Ishikawa (cell line): ENCODE results near the gene GPR161.

ENCODE experiments used
- CEBPB ChIP-seq: IDR thresholded peaks from 2 replicates; pipeline ENCODE4 v1.6.1; 2012
- CREB1 ChIP-seq: IDR thresholded peaks from 2 replicates; pipeline ENCODE4 v1.6.1; 2012; ENCODE audit warnings: low read depth
- EGR1 ChIP-seq: IDR thresholded peaks from 2 replicates; pipeline ENCODE4 v1.6.1; 2012
- EP300 ChIP-seq: IDR thresholded peaks from 2 replicates; pipeline ENCODE4 v1.6.1; 2012; ENCODE audit warnings: borderline replicate concordance
- FOXM1 ChIP-seq: IDR thresholded peaks from 2 replicates; pipeline ENCODE4 v1.6.1; 2012; ENCODE audit warnings: low read depth, borderline replicate concordance
- NFIC ChIP-seq: IDR thresholded peaks from 2 replicates; pipeline ENCODE4 v1.6.1; 2012
- RAD21 ChIP-seq: IDR thresholded peaks from 2 replicates; pipeline ENCODE4 v1.6.1; 2012; ENCODE audit warnings: low read depth
- REST ChIP-seq: IDR thresholded peaks from 2 replicates; pipeline ENCODE4 v1.6.1; 2012; ENCODE audit warnings: low read depth, mild to moderate bottlenecking
- TAF1 ChIP-seq: IDR thresholded peaks from 2 replicates; pipeline ENCODE4 v1.6.1; 2012; ENCODE audit warnings: low read depth, mild to moderate bottlenecking
- TCF12 ChIP-seq: IDR thresholded peaks from 2 replicates; pipeline ENCODE4 v1.6.1; 2012; ENCODE audit warnings: low read depth
- TEAD4 ChIP-seq: IDR thresholded peaks from 2 replicates; pipeline ENCODE4 v1.6.1; 2012
- YY1 ChIP-seq: IDR thresholded peaks from 2 replicates; pipeline ENCODE4 v1.6.1; 2012; ENCODE audit warnings: low read depth
- ZBTB7A ChIP-seq: IDR thresholded peaks from 2 replicates; pipeline ENCODE4 v1.6.1; 2012; ENCODE audit warnings: low read depth
- TF ChIP-seq, protein P1 (sequence below): IDR thresholded peaks from 2 replicates; pipeline ENCODE4 v1.6.1; 2012
- TF ChIP-seq, protein P2 (sequence below): IDR thresholded peaks from 2 replicates; pipeline ENCODE4 v1.6.1; 2012

The GPR161 gene

GRCh38 chr1:168155910-168156309 lies 19.2 kb upstream of the GPR161 start:
- TF ChIP-seq CEBPB (no peak), REST (no peak), NFIC (no peak), FOXM1 (no peak), CREB1 (no peak), TAF1 (no peak), RAD21 (no peak)

GRCh38 chr1:168151935-168152334 lies 15.2 kb upstream of the GPR161 start:
- no peak for TF ChIP-seq TAF1
- no peak for TF ChIP-seq EGR1
- no peak for TF ChIP-seq CEBPB
- no peak for TF ChIP-seq EP300

DNA sequence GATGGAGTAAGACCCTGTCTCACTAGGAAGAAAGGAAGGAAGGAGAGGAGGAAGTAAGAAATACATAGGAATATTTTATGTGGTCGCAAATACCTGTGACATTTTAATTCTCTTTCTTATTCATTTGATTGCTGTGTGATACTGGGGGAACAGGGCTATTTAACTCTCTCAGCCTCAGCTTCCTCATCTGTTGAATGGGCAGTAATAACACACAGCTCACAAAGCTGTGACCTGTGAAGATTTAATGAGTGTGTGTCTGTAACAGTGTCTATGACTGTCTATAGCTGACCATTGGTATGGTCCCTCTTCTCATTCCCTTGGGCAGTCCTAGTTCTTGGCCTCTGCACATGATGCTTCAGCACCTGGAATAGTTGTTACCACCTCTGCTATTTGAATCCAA lies 13.6 kb upstream of the GPR161 start:
- TF ChIP-seq CREB1 (no peak), ZBTB7A (no peak), REST (no peak), YY1 (no peak), EGR1 (no peak)

GRCh38 chr1:168148916-168149315 lies 12.2 kb upstream of the GPR161 start:
- TF ChIP-seq TEAD4 (no peak), EP300 (no peak), EGR1 (no peak), FOXM1 (no peak), CEBPB (no peak), ZBTB7A (no peak), YY1 (no peak), REST (no peak), RAD21 (no peak), TAF1 (no peak), NFIC (no peak)
- TF ChIP-seq, protein P1, sequence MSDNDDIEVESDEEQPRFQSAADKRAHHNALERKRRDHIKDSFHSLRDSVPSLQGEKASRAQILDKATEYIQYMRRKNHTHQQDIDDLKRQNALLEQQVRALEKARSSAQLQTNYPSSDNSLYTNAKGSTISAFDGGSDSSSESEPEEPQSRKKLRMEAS = no peak

DNA sequence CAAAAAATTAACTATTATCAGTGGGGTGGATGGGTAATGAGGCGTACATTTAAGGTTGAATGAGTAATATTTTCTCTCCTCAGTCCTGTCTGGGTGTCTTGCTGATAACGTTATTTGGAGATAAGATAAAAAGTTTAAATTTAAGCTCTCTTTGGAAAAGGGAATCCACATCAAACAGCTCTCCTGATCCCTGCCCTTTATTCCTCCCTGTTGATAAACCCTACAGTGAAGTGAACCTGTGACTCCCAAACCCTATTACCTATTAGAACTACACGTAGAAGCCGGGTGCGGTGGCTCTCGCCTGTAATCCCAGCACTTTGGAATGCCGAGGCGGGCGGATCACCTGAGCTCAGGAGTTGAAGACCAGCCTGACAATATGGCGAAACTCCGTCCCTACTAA lies 9.9 kb upstream of the GPR161 start:
- TF ChIP-seq RAD21 (no peak), ZBTB7A (no peak), YY1 (no peak), TCF12 (no peak), CREB1 (no peak), CEBPB (no peak), NFIC (no peak), TAF1 (no peak), REST (no peak), EGR1 (no peak), EP300 (no peak), FOXM1 (no peak), TEAD4 (no peak)
- TF ChIP-seq, protein P2, sequence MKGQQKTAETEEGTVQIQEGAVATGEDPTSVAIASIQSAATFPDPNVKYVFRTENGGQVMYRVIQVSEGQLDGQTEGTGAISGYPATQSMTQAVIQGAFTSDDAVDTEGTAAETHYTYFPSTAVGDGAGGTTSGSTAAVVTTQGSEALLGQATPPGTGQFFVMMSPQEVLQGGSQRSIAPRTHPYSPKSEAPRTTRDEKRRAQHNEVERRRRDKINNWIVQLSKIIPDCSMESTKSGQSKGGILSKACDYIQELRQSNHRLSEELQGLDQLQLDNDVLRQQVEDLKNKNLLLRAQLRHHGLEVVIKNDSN = no peak
- TF ChIP-seq, protein P1 = no peak
